NCI-H446 (cell line): ENCODE data around the gene NFIB.
A peak's percentile ranks its signal among the peaks of the same experiment; 100 is the strongest.

Experiments used
- DNase-seq, 2 experiments: peaks; one replicate each; lab custom pipeline; 2025; lab: John Stamatoyannopoulos, UW

Gene NFIB

DNA sequence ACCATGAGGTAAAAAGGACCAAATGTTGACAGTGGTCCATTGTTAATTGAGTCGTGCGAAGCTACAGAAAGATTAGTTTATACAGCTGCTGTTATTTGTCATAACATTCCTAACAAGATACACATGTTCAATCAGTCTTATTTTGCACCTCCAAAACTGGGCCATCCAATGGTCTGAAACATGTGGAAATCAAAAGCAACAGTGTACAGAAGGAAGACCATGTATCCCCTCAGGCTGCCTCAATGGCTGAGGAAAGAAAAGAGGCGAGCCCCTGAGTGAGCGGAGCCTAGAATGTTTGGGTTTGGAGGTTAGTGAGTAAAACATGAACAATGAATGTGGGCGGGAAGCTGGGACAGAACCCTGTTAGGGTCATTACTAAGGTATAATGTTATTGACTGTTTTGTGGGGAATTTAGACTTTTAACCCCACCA is 35.6 kb downstream of the NFIB start:
- DNase-seq, result no peak

DNA sequence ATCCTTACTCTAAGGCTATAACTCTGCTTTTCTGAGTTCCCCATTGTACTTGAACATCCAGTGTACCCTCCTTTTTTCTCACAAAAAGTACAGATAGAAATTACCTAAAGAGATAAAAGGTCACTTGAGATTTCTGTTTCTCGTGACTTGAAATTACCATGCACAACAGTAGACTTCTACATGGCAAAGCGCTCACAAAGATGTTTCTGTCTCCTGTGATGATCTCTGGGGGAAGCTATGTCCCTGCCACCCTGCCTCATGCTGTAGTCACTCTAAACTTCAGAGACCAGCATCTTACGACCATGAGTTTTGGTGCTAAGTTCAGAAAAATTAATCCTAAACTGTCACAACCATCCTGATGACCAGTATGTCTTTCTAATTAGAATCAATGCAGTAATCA is 36.2 kb downstream of the NFIB start:
- no peak for DNase-seq

DNA sequence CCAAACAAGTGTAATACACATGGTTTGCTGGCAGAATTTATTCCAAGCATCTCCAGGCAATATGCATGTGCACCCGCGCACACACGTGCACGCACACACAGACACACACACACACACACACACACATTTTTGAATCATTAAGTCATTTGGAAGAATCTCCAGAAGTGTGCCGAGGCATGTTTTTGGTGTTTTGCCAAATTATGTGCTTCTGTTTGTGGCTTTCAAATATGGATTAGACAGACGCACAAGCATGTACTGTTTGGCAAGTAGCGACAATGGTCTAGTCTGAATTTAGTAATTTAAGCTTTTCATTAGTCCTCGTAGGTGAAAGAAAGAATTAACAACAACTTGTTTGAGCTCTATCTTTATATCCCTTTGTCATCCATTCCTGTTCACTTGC is 36.7 kb downstream of the NFIB start:
- peak; percentile 99 to 100 for DNase-seq

DNA sequence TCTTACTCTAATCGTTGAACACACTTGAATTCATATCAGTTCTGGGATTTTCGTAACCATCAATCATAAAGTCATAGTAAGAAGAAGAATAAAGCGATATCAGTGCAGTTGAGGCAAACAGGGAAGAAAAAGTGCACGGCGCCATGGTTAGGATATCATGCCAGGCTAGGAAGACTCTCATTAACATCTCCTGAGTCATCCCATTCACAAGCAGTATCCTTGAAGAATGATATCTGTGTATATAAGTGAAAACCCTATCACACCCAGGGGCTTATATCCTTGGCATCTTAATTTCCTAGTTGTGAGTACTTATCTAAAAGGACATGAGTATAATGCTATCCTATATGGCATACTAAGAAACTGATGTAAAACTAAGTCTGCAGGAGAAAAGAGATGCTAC is 38.6 kb downstream of the NFIB start:
- DNase-seq, result no peak

DNA sequence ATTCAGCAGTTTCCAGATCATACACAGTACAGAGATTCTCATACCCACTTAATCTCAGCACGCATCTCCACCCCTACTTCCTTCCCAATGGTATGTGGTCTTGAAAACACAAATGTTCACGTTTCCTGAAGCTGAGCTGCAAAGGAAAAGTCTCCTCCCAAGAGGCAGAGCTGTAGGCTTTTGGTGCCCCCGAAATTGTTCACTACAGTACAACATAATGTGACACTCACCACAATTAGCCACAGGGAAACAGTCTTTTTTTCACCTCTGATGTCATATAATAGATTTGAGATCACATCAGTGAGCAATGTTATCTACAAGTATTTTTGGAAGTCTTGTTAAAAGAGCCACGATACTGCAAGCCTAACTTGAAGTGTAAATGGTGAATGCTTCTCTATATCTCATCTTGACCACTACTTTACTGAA is 40.2 kb downstream of the NFIB start:
- no peak for DNase-seq

DNA sequence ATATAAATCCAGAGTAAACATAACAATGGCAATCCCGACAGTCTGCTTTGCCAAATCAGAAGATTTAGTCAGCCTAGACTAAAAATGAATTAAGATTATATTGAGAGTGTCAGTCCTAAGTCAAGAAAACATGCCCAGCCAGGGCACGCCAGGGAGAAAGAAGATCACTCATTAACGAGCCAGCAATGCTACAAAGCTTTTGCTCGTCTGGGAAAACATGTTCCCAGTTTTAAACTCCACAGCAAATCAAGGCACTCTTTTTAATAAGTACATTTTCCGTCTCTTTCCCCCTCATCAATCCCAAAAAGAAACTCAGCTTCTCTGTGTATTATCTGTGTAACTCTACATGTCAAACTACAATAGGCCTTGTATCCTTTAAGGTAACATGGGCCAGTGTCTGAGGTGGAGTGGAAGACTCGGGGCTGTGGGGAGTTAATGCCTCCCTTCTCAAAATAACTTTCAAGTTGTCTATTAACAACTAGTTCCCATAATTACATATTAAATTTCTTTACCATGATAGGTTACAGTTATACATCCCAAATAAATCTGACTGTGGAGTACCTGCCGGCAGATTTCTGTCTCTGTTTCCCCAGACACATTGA is 40.9 kb downstream of the NFIB start:
- DNase-seq, result no peak

DNA sequence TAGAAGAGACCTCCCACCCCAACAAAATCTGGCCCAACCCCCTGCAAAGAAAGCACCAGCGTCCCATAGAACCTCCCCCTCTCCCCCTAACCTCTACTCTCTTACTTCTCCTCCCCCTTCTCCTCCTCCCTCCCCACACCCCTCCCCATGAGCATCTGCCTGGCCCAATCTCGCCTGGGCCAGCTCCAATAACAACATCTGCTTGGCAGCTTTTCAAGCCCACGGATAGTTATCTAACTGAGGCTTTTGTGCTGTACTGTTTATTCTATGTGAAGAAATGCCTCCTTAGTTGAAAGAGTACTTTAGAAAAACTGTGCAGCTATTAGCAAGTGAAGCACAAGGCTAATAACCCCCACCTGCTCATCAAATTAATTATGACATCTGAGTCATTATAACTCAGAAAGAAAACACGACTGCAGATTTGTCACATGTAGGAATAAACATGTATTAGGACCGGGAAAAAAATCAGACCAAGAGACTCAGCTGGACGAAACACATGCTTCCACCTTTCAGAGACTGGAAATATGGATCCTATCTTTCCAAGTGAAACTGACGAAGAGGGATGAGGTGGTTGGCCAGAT is 42.8 kb downstream of the NFIB start:
- DNase-seq, result peak; percentile 99 to 100

DNA sequence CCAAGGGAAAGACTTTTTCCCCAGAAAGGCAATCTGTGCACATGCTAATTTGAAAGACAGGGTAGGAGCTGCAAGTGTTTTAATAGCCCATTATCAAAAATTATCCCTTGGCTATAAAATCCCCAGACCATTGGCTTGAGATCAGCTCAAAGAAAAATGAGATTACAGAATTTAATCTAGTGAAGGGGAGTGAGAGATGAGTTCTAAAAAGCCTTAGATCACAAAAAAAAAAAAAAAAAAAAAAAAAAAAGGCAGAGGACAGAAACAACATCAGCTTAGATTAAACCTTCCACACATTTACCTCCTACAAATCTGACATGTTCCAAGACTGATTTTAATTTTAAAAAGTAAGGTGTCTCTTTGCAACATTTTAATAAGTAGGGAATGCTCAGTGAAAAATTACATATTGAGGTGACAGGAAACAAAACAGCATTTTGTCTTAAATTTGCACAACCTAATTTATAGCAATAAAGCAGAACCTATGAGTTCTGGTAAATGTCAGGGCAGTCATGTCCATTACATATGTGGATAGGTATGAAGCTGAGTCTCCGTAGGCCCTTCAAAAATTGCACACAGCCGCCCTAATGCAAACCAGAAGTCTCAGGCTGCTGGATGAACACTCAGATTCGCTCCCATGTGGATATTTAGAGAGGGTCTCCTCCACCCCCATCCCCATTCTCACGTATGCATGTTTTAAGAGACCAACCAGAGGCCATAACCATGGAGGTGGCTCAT is 43.4 kb downstream of the NFIB start:
- peak in 1 of 2 experiments; percentile 95 for DNase-seq

DNA sequence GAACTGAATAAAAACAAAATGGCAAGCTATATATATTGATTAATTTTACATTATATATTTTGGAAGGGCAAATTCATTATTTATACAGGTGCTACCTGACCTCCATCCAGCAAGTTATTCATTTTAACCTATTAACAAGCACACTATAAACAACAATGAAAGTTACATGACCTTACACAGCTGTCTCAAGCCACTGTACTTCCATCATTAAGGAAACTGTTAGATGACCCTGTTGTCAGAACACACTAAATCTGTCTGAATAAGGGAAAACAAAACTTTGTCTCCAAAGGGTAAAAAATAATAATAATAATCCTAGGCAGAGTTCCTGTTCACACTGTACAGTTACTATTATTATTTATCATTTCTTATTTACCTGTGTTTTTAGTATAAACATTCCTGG is 44.0 kb downstream of the NFIB start:
- DNase-seq, result no peak

DNA sequence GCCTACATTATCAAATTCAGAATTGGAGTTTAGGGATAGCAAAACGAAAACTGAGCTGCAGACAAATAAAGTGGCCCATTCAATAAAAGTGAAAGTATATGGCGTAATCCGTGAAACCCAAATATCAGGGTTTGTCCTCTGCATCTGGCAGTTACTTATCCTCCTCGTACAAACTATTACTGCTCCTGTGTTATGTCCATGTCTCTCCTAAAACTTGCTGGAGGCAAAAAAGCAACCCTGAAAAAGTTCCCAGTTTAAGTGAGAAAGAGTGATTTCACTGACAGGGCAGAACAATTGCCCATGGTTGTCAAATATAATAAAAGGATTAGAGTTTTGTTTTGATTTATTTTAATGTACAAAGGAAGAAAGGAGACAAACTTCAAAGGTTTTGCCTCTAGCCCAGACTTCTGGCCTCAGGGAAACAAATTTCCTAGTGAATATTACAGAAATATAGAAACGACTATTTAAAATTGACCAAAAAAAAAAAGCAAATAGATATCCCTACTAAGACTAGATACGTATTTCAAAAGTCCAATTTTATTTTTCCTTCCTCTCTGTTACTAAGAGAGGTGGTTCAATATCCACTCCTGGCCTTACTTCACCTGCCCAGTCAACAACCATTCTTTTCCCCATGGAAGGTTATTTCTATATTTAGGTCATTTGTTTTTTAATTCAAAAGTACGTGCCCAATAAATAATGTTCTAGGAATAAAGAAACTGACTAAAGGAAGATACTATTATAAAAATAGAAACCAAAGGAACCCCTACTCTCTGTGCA is 50.0 kb downstream of the NFIB start:
- no peak for DNase-seq

DNA sequence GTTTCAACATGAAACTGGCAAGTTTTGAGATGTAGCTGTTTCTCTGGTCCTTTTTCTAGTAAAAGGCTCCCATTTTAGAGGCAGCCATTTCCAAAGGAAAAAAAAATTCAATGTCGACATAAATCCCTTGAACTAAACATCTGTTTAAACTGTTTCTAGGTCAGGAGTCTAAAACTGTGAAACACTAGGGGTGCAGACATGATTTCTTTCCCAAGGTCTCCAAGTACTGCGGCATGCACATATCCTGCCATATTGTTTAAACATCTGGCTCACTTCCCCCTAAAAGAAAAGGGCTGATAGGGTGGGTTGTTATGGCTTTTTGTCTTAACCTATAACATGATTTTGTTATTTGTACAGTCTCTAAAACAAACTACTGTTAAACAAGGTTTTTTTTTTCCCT is 51.1 kb downstream of the NFIB start:
- DNase-seq, result no peak

DNA sequence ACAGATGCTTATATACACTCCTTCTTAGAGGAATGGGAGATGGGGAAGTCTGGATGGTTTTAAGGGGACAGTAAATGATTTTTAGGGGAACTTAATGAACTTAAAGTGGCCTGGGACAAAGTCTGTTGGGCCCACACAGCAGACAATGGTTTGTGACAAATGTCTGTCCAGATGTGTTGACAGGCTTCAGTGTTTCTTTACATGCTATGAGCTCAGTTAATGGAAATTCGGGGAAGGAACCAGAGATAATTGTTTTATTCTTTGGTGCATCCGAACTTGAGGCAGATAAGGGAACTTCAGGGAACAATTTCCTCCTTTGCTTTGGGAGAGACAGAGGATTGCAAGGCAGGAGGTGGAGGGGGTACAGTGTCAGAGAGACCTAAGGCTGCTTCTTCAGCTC is 52.3 kb downstream of the NFIB start:
- DNase-seq, result no peak

DNA sequence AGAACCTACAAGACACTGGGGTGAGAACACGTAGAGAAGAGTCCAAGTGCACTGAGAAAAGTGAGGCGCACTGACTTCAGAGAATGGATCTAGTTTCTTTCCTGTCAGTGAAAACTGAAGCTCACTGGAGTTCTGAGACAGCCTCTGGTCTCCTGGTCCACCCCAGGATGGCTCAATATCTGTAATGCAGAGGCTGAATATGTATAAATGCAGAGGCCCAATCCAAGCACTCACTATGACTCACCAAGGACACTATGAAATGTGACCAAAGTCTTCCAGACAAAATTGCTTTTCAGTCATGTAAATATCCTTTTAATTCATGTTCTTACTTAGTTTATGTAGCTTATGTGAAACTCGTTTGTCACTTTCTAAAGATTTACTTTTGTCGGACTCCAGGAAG is 53.8 kb downstream of the NFIB start:
- DNase-seq, result no peak

DNA sequence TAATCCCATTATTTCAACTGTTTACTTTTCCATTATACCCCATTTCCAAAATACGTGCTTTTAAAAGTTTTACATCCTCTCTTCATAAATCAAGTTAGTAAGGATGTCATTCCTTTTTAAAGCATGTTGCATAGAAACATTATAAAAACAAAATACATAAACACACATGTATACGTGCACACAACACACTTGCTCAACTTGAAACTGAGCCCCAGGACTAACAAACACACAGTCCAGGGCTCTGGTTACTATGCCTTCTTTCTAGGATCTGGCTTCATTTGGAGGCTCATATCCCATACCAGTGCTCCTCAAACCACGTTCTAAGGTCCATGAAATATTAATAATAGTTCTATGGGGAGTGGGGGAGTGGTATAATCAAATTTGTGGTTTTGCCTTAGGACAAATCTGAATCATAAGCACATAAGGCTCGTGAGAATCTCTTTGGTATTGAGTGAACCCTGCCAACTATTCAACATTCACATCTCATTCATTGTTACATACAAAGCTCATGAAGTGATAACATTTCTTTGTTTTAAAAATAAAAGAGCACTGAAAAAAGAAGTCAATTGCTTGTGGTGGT is 55.2 kb downstream of the NFIB start:
- no peak for DNase-seq

DNA sequence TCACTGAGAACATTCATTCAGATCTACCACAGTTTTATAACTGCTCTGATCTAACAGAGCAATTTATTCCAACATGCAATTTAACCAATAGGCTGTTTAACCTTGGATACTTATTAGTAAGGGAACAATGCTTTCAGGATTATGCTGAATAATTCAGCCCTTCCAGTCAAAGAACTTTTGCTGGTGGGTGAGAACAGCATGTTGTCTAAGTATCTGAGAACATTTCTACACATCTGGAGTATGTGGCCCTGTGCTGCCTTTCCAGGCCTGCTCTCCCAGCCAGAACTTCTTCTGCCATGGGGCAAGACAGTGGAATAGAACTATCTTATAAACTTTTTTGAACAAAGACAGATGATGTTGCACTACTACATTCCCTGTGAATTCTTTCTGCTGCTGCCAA is 55.8 kb downstream of the NFIB start:
- DNase-seq, result no peak

DNA sequence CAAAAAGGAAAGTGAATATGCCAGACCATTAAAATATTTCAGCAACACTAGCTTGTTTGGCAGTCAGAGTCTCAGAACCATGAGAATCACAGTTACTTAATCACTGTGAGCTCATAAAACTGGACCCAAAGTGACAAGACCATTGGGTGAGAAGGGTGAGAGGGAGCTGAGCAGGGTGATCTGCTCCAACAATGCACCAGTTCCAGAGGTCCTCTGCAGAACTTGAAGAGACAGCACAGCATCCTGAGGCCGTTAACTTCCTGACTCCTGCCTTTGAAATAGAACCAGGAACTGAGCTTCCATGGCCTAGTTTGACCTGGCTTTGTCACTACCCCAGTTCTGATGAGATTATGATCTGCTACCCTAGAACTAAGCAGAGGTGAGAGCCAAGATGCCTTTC is 57.4 kb downstream of the NFIB start:
- no peak for DNase-seq

DNA sequence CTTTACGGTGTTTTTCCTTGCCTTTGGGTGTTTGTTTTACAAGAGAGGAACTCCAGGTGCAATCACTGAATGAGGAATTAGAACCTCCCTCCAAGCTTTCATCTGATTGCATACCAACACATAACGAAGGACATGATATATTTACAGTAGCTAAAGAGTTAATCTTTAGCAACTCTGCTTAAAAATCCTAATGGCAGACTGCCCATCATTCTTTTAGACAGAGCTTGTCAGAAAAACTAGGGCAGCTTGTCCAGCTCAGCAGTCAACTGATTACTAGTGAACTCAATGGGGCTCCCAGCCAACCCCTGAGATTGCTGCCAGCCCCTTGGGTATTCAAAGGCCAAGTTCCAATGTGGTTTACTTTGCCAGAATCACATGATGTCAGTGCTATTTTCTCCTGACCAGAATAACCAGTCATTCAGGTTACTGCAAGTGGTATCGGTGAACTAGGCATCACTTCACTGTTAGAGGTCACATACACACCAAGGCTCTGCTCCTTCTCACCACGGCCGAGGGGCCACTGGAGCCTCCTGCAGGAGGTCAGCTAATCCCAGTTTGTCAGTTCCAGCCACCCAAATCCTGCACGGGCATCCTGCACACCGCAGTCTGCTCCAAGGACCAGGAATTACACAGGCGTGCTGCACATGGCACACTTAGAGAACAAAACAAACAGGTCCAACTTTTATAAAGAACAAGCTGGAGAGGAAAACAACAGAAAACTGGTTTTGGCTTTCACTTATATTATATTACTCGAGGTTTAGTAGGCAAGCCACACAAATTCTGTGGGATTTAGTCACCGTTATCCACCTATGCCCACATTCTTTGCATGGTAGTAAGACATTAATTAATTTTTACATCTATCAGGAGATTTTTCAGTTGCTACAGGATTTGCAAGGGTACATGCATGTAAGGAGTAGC is 62.5 kb downstream of the NFIB start:
- peak; percentile 100 for DNase-seq

DNA sequence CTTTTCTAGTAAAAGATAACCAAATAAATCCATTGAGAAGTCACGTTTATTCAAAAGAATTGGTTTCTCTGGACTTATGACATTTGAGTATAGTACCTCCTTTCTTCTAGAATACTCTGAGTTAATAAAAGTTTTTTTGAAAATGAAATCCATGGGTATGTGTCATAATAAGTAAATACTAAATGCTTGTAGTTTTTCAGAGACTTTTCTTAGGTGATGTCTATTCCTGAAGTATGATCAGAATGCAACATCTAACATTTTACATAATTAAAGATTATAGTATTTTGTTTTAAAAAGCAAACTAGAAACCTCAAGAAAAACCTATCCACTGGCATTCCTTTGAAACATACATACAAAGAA is 63.2 kb downstream of the NFIB start:
- DNase-seq, result no peak

DNA sequence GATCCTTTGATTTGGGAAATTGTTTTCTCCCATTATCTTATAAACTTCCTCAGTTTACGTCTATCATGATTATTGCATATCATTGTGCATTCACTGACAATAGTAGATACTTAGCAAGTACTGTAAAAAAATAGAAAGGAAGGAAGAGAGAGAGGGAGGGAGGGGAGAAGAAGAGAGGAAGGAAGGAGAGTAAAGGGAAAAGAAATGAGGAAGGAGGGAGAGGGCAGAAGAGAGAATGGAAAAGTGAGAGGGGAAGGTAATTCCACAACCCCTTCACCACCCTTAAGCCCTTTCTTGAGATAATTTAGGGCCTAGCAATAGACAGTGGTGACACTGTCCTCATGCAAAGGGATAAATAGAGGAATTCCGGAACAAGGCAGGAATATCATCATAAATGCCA is 64.4 kb downstream of the NFIB start:
- no peak for DNase-seq

DNA sequence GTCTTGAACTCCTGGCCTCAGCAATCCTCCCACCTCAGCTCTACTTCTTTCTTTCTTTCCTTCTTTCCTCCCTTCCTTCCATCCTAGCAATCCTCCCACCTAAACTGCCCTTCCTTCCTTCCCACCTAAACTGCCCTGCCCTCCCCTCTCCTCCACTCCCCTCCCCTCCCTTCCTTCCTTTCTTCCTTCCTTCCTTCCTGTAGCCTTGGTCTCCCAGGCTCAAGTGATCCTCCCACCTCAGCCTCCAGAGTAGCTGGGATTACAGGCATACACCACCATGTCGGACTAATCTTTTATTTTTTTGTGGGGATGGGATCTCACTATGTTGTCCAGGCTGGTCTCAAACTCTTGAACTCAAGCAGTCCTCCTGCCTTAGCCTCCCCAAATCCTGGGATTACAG is 65.8 kb downstream of the NFIB start:
- DNase-seq, result no peak

DNA sequence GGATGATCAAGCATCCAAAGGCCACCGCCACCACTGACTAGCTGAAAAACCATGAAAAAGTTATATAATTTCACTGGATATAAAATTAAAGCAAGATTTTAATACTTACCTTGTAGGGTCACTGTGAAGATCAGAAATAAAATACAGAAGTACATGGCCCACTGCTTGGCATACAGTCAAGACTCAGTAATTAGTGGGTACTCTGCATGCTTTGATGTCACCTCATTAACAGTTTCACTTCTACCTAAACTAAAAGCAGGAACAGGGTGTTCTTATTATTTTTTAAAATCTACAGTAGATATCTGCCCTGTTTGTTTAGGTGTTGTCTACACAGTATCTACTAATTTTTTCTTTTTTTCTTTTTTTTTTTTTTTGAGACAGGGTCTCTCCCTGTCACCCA is 66.4 kb downstream of the NFIB start:
- DNase-seq, result no peak

DNA sequence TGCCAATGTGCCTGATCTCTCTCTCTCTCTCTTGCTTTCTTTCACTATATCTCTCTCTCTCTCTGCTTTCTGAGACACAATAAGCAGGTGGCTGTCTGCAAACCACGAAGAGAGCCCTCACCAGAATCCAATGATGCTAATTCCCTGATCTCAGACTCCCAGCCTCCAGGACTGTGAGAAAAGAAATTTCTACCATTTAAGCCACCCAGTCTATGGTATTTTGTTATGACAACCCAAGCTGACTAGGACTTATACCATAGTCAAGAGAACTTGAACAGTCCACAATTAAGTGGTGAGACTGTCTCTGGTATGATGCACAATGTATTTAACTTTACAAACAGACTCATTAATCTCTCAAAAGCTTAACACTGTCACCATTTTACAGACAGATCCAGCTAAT is 67.0 kb downstream of the NFIB start:
- DNase-seq, result no peak
